Loucy (cell line): ENCODE results near the gene CUX1.

Experiments
- CTCF ChIP-seq: fragments of 200-600 bp; sonication (generic); conservative IDR thresholded peaks from 2 replicates; pipeline ENCODE4 v1.5.1; 2014; ENCODE audit warnings: mild to moderate bottlenecking, antibody characterized with exemption, low read length
- EZH2phosphoT487 ChIP-seq: fragments of 200-600 bp; IDR thresholded peaks from 2 replicates; pipeline ENCODE4 v1.6.1; 2018; ENCODE audit warnings: antibody characterized with exemption, mild to moderate bottlenecking, moderate library complexity, borderline replicate concordance

GRCh38 chr7:102281785-102282184 lies 464.4 kb downstream of the CUX1 start:
- TF ChIP-seq CTCF, result no peak
- no peak for TF ChIP-seq EZH2phosphoT487
